Erythroblast (primary cell): ENCODE measurements around the gene SPEM1.

Source experiments
- GATA1 ChIP-seq: IDR thresholded peaks from 2 replicates; pipeline ENCODE4 v1.6.1; 2011; ENCODE audit warnings: low read depth, mild to moderate bottlenecking, control low read depth, low read length, moderate library complexity
- POLR2A ChIP-seq: IDR thresholded peaks from 2 replicates; pipeline ENCODE4 v1.6.1; 2011; ENCODE audit warnings: mild to moderate bottlenecking, low read length

GRCh38 chr17:7463372-7463846, 43.3 kb downstream of the SPEM1 start:
- TF ChIP-seq POLR2A (no peak), GATA1 (no peak)
